OCI-LY1 (cell line): ENCODE data around the gene GBF1.

Experiments used
- H2AFZ ChIP-seq: fragments of 200-600 bp; sonication (generic), shearing (Covaris generic); 2 replicates; pipeline ENCODE4 v1.6.0; 2014; ENCODE audit warnings: antibody characterized with exemption, mild to moderate bottlenecking, low read length
- H3F3A ChIP-seq: fragments of 200-600 bp; sonication (generic), shearing (Covaris generic); 2 replicates; pipeline ENCODE4 v1.6.0; 2014; ENCODE audit warnings: mild to moderate bottlenecking, antibody characterized with exemption, low read length, moderate library complexity; ENCODE audit not compliant: insufficient read depth
- H3K27ac ChIP-seq: fragments of 200-600 bp; sonication (generic); 2 replicates; pipeline ENCODE4 v1.5.1; 2014; ENCODE audit warnings: low read length, mixed run types, mild to moderate bottlenecking, low read depth; ENCODE audit not compliant: poor library complexity, severe bottlenecking
- H3K27me3 ChIP-seq: fragments of 200-600 bp; sonication (generic); 2 replicates; pipeline ENCODE4 v1.6.0; 2014; ENCODE audit warnings: antibody characterized with exemption, mild to moderate bottlenecking, low read length, moderate library complexity; ENCODE audit not compliant: insufficient read depth
- H3K36me3 ChIP-seq: fragments of 200-600 bp; sonication (generic); 2 replicates; pipeline ENCODE4 v1.6.1; 2014; ENCODE audit warnings: mild to moderate bottlenecking, antibody characterized with exemption, low read length, moderate library complexity, mixed read lengths; ENCODE audit not compliant: insufficient read depth
- H3K4me1 ChIP-seq: fragments of 200-600 bp; sonication (generic); 2 replicates; pipeline ENCODE4 v1.5.1; 2014; ENCODE audit warnings: mild to moderate bottlenecking, low read length, moderate library complexity; ENCODE audit not compliant: insufficient read depth, severe bottlenecking
- H3K4me2 ChIP-seq: fragments of 200-600 bp; sonication (generic), shearing (Covaris generic); 2 replicates; pipeline ENCODE4 v1.6.1; 2014; ENCODE audit warnings: low read length
- H3K4me3 ChIP-seq: fragments of 200-600 bp; sonication (generic); 2 replicates; pipeline ENCODE4 v1.5.1; 2014; ENCODE audit warnings: low read length, low read depth, mild to moderate bottlenecking, mixed read lengths; ENCODE audit not compliant: poor library complexity, severe bottlenecking
- H3K79me2 ChIP-seq: fragments of 200-600 bp; shearing (Covaris generic); 2 replicates; pipeline ENCODE4 v1.6.1; 2016; ENCODE audit warnings: mixed run types, low read length, mixed read lengths; ENCODE audit not compliant: insufficient read depth
- H3K9ac ChIP-seq: fragments of 200-600 bp; sonication (generic), shearing (Covaris generic); 2 replicates; pipeline ENCODE4 v1.6.1; 2014; ENCODE audit warnings: mild to moderate bottlenecking, low read length, mixed read lengths
- H3K9me2 ChIP-seq: fragments of 200-600 bp; sonication (generic), shearing (Covaris generic); 2 replicates; pipeline ENCODE4 v1.6.1; 2014; ENCODE audit warnings: low read depth, mild to moderate bottlenecking, low read length, mixed read lengths
- H3K9me3 ChIP-seq: fragments of 200-600 bp; shearing (Covaris generic); 2 replicates; pipeline ENCODE4 v1.6.1; 2014; ENCODE audit warnings: low read length, mixed read lengths
- H4K20me1 ChIP-seq: fragments of 200-600 bp; sonication (generic), shearing (Covaris generic); 2 replicates; pipeline ENCODE4 v1.6.0; 2016; ENCODE audit warnings: mild to moderate bottlenecking, low read length; ENCODE audit not compliant: insufficient read depth
- EZH2 ChIP-seq: fragments of 200-600 bp; sonication (generic), shearing (Covaris generic); IDR thresholded peaks from 2 replicates; pipeline ENCODE4 v1.8.0; 2017; ENCODE audit warnings: borderline replicate concordance, mixed run types, mild to moderate bottlenecking, antibody characterized with exemption, low read length, moderate library complexity, mixed read lengths
- TF ChIP-seq, protein P1 (sequence below): fragments of 200-600 bp; sonication (generic), shearing (Covaris generic); IDR thresholded peaks from 2 replicates; pipeline ENCODE4 v1.5.1; 2017; ENCODE audit warnings: mild to moderate bottlenecking, antibody characterized with exemption, low read length, moderate library complexity, mixed read lengths

Gene GBF1

DNA sequence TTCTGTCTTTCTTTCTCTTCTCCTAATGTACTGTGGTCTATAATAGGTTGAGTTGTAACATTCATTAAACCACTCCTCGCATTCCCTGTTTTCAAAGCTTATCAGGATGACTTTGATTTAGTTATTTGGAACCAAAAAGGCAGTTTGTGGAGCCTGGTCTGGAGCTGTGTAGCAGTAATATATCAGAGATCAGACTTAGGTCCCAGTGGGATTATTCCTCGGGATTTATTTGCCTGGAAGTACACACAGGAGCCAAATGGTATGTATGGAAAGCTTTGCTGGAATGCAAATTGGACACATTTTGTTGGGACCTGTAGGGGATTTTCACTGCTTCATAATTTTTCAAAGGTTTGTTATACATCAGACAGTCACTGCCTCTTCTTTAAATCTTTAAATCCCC lies 40.9 kb downstream of the GBF1 start:
- Histone ChIP-seq H4K20me1 (no peaks in the 10 kb centered on the region), H3K4me1 (peaks cover under 1% of the 10 kb centered on the region), H2AFZ (no peak overlapping the region), H3K27ac (no peak overlapping the region), H3F3A (no peaks in the 10 kb centered on the region), H3K36me3 (no peaks in the 10 kb centered on the region), H3K4me2 (no peak overlapping the region), H3K9me2 (no peaks in the 10 kb centered on the region), H3K9ac (no peak overlapping the region), H3K27me3 (no peaks in the 10 kb centered on the region), H3K79me2 (no peaks in the 10 kb centered on the region), H3K4me3 (no peak overlapping the region), H3K9me3 (no peaks in the 10 kb centered on the region)
- no peak for TF ChIP-seq EZH2
- TF ChIP-seq, protein P1, sequence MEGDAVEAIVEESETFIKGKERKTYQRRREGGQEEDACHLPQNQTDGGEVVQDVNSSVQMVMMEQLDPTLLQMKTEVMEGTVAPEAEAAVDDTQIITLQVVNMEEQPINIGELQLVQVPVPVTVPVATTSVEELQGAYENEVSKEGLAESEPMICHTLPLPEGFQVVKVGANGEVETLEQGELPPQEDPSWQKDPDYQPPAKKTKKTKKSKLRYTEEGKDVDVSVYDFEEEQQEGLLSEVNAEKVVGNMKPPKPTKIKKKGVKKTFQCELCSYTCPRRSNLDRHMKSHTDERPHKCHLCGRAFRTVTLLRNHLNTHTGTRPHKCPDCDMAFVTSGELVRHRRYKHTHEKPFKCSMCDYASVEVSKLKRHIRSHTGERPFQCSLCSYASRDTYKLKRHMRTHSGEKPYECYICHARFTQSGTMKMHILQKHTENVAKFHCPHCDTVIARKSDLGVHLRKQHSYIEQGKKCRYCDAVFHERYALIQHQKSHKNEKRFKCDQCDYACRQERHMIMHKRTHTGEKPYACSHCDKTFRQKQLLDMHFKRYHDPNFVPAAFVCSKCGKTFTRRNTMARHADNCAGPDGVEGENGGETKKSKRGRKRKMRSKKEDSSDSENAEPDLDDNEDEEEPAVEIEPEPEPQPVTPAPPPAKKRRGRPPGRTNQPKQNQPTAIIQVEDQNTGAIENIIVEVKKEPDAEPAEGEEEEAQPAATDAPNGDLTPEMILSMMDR = no peak

DNA sequence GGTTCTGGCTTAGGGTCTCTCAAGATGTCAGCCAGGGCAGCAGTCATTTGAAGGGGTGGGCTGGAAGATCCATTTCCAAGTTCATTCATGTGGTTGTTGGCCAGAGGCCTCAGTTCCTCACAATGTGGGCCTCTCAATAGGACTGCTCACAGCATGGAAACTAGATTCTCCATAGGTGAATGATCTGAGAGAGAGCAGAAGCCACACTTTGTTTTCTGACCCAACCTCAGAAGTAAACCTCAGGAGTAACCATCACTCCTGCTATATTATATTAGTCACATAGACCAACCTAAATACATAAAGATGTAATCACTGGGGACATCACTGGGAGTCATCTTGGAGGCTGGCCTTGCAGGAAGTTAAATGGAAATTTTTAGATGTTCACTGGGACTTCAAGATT lies 42.2 kb downstream of the GBF1 start:
- H3K9me2 ChIP-seq = no peaks in the 10 kb centered on the region
- no peak overlapping the region for H3K27ac ChIP-seq
- no peaks in the 10 kb centered on the region for H3K27me3 ChIP-seq
- no peak overlapping the region for H3K9ac ChIP-seq
- H4K20me1 ChIP-seq = no peaks in the 10 kb centered on the region
- no peak overlapping the region for H3K4me3 ChIP-seq
- TF ChIP-seq, protein P1 = no peak
- TF ChIP-seq EZH2 = no peak
- H3K9me3 ChIP-seq = no peaks in the 10 kb centered on the region
- H3K4me1 ChIP-seq = no peaks in the 10 kb centered on the region
- H3F3A ChIP-seq = no peaks in the 10 kb centered on the region
- H3K36me3 ChIP-seq = no peaks in the 10 kb centered on the region
- H3K4me2 ChIP-seq = no peak overlapping the region
- no peaks in the 10 kb centered on the region for H3K79me2 ChIP-seq
- no peak overlapping the region for H2AFZ ChIP-seq

DNA sequence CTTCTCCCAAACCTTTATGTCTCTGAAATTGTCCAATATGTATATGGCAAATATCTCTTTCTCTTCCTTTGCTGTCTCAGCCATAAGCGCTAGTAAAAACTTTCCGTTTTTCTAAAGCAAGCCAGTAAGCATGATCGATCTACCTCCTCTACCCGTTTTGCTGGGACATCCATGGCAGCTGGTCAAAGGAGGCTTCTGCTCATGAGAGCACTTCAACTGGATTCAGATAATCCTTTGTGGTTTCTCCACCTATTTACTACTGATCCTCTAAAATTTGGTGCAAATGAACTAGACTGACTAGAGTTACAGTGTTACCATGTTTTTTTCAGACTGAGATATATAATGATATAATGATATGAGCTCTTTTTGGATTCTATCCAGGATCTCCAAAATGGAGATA lies 42.7 kb downstream of the GBF1 start:
- Histone ChIP-seq H2AFZ (no peak overlapping the region), H3K9ac (no peak overlapping the region), H3F3A (no peaks in the 10 kb centered on the region), H3K36me3 (no peaks in the 10 kb centered on the region), H3K27ac (no peak overlapping the region), H3K4me3 (no peak overlapping the region), H4K20me1 (no peaks in the 10 kb centered on the region), H3K9me2 (no peaks in the 10 kb centered on the region), H3K4me2 (no peak overlapping the region), H3K79me2 (no peaks in the 10 kb centered on the region), H3K4me1 (no peaks in the 10 kb centered on the region), H3K27me3 (no peaks in the 10 kb centered on the region), H3K9me3 (no peaks in the 10 kb centered on the region)
- TF ChIP-seq EZH2 = no peak
- TF ChIP-seq, protein P1 = no peak
